ENCODE data around the gene NMNAT2.

NMNAT2 gene

DNA sequence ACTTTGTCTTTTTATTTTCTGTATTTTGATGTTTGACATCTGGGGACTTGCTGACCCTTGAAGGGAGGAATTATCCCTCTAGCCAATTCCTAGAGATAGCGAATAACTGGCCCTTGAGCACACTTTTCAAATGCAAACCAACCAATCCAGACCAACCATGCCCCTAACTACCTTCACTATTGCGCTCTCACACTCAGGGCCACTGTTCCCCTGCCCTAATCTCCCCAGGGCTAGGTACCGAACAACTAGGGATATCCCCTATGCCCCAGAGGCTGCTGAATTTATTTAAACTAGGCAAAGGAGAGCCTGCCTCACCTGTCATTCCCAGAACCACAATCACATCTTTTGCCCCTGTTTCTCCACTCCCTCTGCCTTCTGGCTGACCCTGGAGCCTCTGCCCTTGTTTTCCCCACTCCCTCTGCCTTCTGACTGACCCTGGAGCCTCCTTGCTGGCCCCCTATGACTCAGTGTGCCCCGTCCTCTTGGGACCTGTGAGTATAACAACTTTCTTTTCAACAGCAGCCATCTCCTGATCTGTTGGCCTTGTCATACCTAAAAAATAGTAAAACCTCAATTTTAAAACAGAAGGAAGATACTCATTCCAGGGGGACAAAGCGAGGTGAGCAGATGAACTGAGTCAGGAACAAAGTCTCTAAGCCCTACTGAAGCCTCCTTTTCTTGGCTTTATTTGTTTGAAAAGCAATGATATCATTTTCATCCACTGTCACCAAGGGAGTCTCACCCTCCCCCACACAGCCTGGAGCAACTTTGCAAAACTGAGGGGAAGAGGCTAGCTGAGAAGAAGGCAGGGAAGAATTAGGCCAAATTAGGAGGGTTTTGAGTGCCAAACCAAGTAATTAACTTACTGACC is 115.5 kb downstream of the NMNAT2 start:
- TF ChIP-seq EGR1 (IDR thresholded peaks at IDR 0.05): no peak
- TF ChIP-seq, protein P1, sequence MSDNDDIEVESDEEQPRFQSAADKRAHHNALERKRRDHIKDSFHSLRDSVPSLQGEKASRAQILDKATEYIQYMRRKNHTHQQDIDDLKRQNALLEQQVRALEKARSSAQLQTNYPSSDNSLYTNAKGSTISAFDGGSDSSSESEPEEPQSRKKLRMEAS (IDR thresholded peaks at IDR 0.05): no peak
- TF ChIP-seq FOXM1 (IDR thresholded peaks at IDR 0.05; ENCODE audit: borderline replicate concordance, low read depth): no peak
- TF ChIP-seq TCF12 (IDR thresholded peaks at IDR 0.05; ENCODE audit: low read depth): no peak
- TF ChIP-seq CREB1 (IDR thresholded peaks at IDR 0.05; ENCODE audit: low read depth): no peak
- no peak for TF ChIP-seq EP300 (IDR thresholded peaks at IDR 0.05; ENCODE audit: borderline replicate concordance)
- TF ChIP-seq USF1 (IDR thresholded peaks at IDR 0.05): no peak
- no peak for TF ChIP-seq YY1 (IDR thresholded peaks at IDR 0.05; ENCODE audit: low read depth)
- TF ChIP-seq NFIC (IDR thresholded peaks at IDR 0.05): no peak
- TF ChIP-seq TEAD4 (IDR thresholded peaks at IDR 0.05): no peak
- TF ChIP-seq RAD21 (IDR thresholded peaks at IDR 0.05; ENCODE audit: low read depth): no peak
- TF ChIP-seq ZBTB7A (IDR thresholded peaks at IDR 0.05; ENCODE audit: low read depth): no peak
- TF ChIP-seq CEBPB (IDR thresholded peaks at IDR 0.05): no peak
- no peak for TF ChIP-seq REST (IDR thresholded peaks at IDR 0.05; ENCODE audit: low read depth)
- TF ChIP-seq TAF1 (IDR thresholded peaks at IDR 0.05; ENCODE audit: low read depth): no peak

DNA sequence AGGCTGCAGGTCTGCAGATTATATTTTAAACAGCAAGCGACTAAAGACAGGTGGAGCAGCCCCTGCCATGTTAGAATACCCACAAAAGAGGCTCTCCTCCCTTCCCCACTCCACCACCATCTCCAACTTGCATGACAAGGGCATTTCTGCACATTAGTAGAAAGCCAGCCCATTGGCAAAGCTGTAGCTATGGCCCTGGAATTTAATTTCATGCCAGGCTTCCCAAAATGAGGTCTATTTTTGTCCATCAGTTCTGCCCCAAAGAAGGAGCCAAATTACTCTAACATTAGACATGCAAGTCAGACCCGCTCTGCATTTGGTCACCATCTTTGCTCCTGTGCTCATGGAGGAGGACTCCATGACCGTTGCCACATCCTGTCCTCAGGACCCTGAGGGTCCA is 116.9 kb downstream of the NMNAT2 start:
- TF ChIP-seq CREB1 (IDR thresholded peaks at IDR 0.05; ENCODE audit: low read depth): no peak
- no peak for TF ChIP-seq ZBTB7A (IDR thresholded peaks at IDR 0.05; ENCODE audit: low read depth)
- no peak for TF ChIP-seq TAF1 (IDR thresholded peaks at IDR 0.05; ENCODE audit: low read depth)
- TF ChIP-seq RAD21 (IDR thresholded peaks at IDR 0.05; ENCODE audit: low read depth): no peak
- no peak for TF ChIP-seq USF1 (IDR thresholded peaks at IDR 0.05)
- TF ChIP-seq, protein P1 (IDR thresholded peaks at IDR 0.05): no peak
- no peak for TF ChIP-seq TCF12 (IDR thresholded peaks at IDR 0.05; ENCODE audit: low read depth)
- TF ChIP-seq TEAD4 (IDR thresholded peaks at IDR 0.05): no peak
- TF ChIP-seq EGR1 (IDR thresholded peaks at IDR 0.05): no peak
- no peak for TF ChIP-seq CEBPB (IDR thresholded peaks at IDR 0.05)
- TF ChIP-seq FOXM1 (IDR thresholded peaks at IDR 0.05; ENCODE audit: borderline replicate concordance, low read depth): no peak
- TF ChIP-seq REST (IDR thresholded peaks at IDR 0.05; ENCODE audit: low read depth): no peak
- TF ChIP-seq EP300 (IDR thresholded peaks at IDR 0.05; ENCODE audit: borderline replicate concordance): no peak

- TF ChIP-seq TEAD4 (IDR thresholded peaks at IDR 0.05): no peak
- no peak for TF ChIP-seq RAD21 (IDR thresholded peaks at IDR 0.05; ENCODE audit: low read depth)
- no peak for TF ChIP-seq EGR1 (IDR thresholded peaks at IDR 0.05)
- TF ChIP-seq TAF1 (IDR thresholded peaks at IDR 0.05; ENCODE audit: low read depth): no peak
- TF ChIP-seq USF1 (IDR thresholded peaks at IDR 0.05): no peak
Observed at GRCh38 chr1:183300828-183301227, 117.4 kb downstream of the NMNAT2 start.

GRCh38 chr1:183300395-183300794 is 117.8 kb downstream of the NMNAT2 start:
- TF ChIP-seq REST (IDR thresholded peaks at IDR 0.05; ENCODE audit: low read depth) (no peak), CREB1 (IDR thresholded peaks at IDR 0.05; ENCODE audit: low read depth) (no peak), EP300 (IDR thresholded peaks at IDR 0.05; ENCODE audit: borderline replicate concordance) (no peak), FOXM1 (IDR thresholded peaks at IDR 0.05; ENCODE audit: borderline replicate concordance, low read depth) (no peak), NFIC (IDR thresholded peaks at IDR 0.05) (no peak), TEAD4 (IDR thresholded peaks at IDR 0.05) (no peak), TCF12 (IDR thresholded peaks at IDR 0.05; ENCODE audit: low read depth) (no peak), YY1 (IDR thresholded peaks at IDR 0.05; ENCODE audit: low read depth) (no peak), ZBTB7A (IDR thresholded peaks at IDR 0.05; ENCODE audit: low read depth) (no peak), EGR1 (IDR thresholded peaks at IDR 0.05) (no peak)
- TF ChIP-seq, protein P1 (IDR thresholded peaks at IDR 0.05): no peak

Data from Ishikawa (cell line).